ENCODE measurements around the gene C6orf62. TPM values are rescaled to one million over a fixed set of nuclear protein-coding genes. Genes with fewer than 3 reads are reported as not detected.
A peak's percentile ranks its signal among the peaks of the same experiment; 100 is the strongest.
"Not testable (repeated sequence)": the region's sequence is repeated elsewhere in the genome, so short reads cannot be mapped to it uniquely, and the experiment has no call there.

Gene C6orf62
- total RNA-seq: 10 to 100 TPM; 58.1 to 67.0 TPM
- long read RNA-seq, full-length matches to known transcripts: 8 of 9 reads
- long read RNA-seq, partial matches to known transcripts: 1 of 9 reads
- long read RNA-seq, other reads (novel, unspliced or antisense): 0 of 9 reads

- peak; percentile 39 for DNase-seq
- ATAC-seq: no peak
- intact Hi-C loops (cut with DNase I): no loop called here
Observed at GRCh38 chr6:24719125-24719971, at the start of gene C6orf62. Gene C6orf62, minus strand, starts transcription at chr6:24719154. Its CDS starts 486 bp downstream, at chr6:24718668.

- ATAC-seq: no peak
- intact Hi-C loops (cut with DNase I): loop anchor here (5.0 to 10.0 kb wide), 2 partner anchors 184 to 186 kb away; no protein-coding TSS in a partner anchor
Observed at GRCh38 chr6:24768361-24768760, 49.4 kb upstream of the C6orf62 start.

GRCh38 chr6:24766680-24767462 is 47.9 kb upstream of the C6orf62 start:
- intact Hi-C loops (cut with DNase I): loop anchor here (5.0 to 10.0 kb wide), 2 partner anchors 182 to 185 kb away; no protein-coding TSS in a partner anchor
- no peak for DNase-seq
- ATAC-seq: peak; percentile 41 to 51

More at GRCh38 chr6:24768361-24768760, 49.4 kb upstream of the C6orf62 start:
- DNase-seq: no peak

GRCh38 chr6:24765968-24766367 is 47.0 kb upstream of the C6orf62 start:
- intact Hi-C loops (cut with DNase I): loop anchor here (5.0 to 10.0 kb wide), 2 partner anchors 181 to 184 kb away; no protein-coding TSS in a partner anchor
- not testable (repeated sequence) for DNase-seq, ATAC-seq

- ATAC-seq, DNase-seq: not testable (repeated sequence)
- intact Hi-C loops (cut with DNase I): loop anchor here (5.0 to 10.0 kb wide), 2 partner anchors 180 to 183 kb away; no protein-coding TSS in a partner anchor
Observed at GRCh38 chr6:24764833-24765828, 46.2 kb upstream of the C6orf62 start.

GRCh38 chr6:24763578-24763977 is 44.6 kb upstream of the C6orf62 start:
- ATAC-seq: no peak
- intact Hi-C loops (cut with DNase I): loop anchor here in 1 of 2 donors (10.0 kb wide), 1 partner anchor 179 kb away; no protein-coding TSS in a partner anchor

GRCh38 chr6:24761851-24762250 is 42.9 kb upstream of the C6orf62 start:
- no peak for DNase-seq
- no peak for ATAC-seq
- intact Hi-C loops (cut with DNase I): loop anchor here in 1 of 2 donors (10.0 kb wide), 1 partner anchor 177 kb away; no protein-coding TSS in a partner anchor

More at GRCh38 chr6:24763578-24763977, 44.6 kb upstream of the C6orf62 start:
- no peak for DNase-seq

- intact Hi-C loops (cut with DNase I): loop anchor here in 1 of 2 donors (10.0 kb wide), 1 partner anchor 177 kb away; no protein-coding TSS in a partner anchor
- DNase-seq (no peak), ATAC-seq (peak in 1 of 2 donors; percentile 38)
Observed at GRCh38 chr6:24761193-24761835, 42.4 kb upstream of the C6orf62 start.

- no peak for ATAC-seq
- no peak for DNase-seq
Observed at GRCh38 chr6:24760210-24760609, 41.3 kb upstream of the C6orf62 start.

GRCh38 chr6:24759718-24760117 is 40.8 kb upstream of the C6orf62 start:
- no peak for DNase-seq
- ATAC-seq: no peak
- intact Hi-C loops (cut with DNase I): loop anchor here in 1 of 2 donors (10.0 kb wide), 1 partner anchor 175 kb away; no protein-coding TSS in a partner anchor

More at GRCh38 chr6:24760210-24760609, 41.3 kb upstream of the C6orf62 start:
- intact Hi-C loops (cut with DNase I): loop anchor here in 1 of 2 donors (10.0 kb wide), 1 partner anchor 175 kb away; no protein-coding TSS in a partner anchor

- ATAC-seq: no peak
- intact Hi-C loops (cut with DNase I): no loop called here
- DNase-seq: no peak
Observed at GRCh38 chr6:24757611-24758010, 38.7 kb upstream of the C6orf62 start.

- intact Hi-C loops (cut with DNase I): no loop called here
- no peak for DNase-seq
- ATAC-seq: no peak
Observed at GRCh38 chr6:24755279-24755678, 36.3 kb upstream of the C6orf62 start.

- DNase-seq; intact Hi-C loops (cut with DNase I); ATAC-seq: not testable (repeated sequence)
Observed at GRCh38 chr6:24754378-24754777, 35.4 kb upstream of the C6orf62 start.

GRCh38 chr6:24753545-24753944 is 34.6 kb upstream of the C6orf62 start:
- intact Hi-C loops (cut with DNase I): no loop called here
- ATAC-seq: no peak

GRCh38 chr6:24752917-24753492 is 34.1 kb upstream of the C6orf62 start:
- DNase-seq (no peak), ATAC-seq (no peak)
- intact Hi-C loops (cut with DNase I): no loop called here

More at GRCh38 chr6:24753545-24753944, 34.6 kb upstream of the C6orf62 start:
- no peak for DNase-seq

- intact Hi-C loops (cut with DNase I): no loop called here
- DNase-seq (no peak), ATAC-seq (no peak)
Observed at GRCh38 chr6:24752503-24752902, 33.5 kb upstream of the C6orf62 start.

GRCh38 chr6:24750878-24751277 is 31.9 kb upstream of the C6orf62 start:
- ATAC-seq; DNase-seq; intact Hi-C loops (cut with DNase I): not testable (repeated sequence)

Data from left cardiac atrium (tissue), 4 donors.